ENCODE results near the gene PPIP5K1.

The PPIP5K1 gene

DNA sequence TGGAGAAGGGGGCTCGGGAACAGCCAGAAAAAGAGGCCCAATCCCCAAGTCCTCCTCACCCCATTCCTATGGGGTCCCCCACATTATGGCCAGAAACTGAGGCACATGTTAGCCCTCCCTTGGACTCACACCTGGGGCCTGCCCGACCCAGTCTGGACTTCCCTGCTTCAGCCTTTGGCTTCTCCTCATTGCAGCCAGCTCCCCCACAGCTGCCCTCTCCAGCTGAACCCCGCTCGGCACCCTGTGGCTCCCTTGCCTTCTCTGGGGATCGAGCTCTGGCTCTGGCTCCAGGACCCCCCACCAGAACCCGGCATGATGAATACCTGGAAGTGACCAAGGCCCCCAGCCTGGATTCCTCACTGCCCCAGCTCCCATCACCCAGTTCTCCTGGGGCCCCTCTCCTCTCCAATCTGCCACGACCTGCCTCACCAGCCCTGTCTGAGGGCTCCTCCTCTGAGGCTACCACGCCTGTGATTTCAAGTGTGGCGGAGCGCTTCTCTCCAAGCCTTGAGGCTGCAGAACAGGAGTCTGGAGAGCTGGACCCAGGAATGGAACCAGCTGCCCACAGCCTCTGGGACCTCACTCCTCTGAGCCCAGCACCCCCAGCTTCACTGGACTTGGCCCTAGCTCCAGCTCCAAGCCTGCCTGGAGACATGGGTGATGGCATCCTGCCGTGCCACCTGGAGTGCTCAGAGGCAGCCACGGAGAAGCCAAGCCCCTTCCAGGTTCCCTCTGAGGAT, 62.0 kb downstream of the PPIP5K1 start:
- H3K4me1 ChIP-seq (ENCODE audit: control insufficient read depth in 2 of 2, insufficient read depth in 2 of 2, low read length in 2 of 2), result no peaks in the 10 kb centered on the region
- no peak overlapping the region for H3K9ac ChIP-seq (ENCODE audit: low read depth in 1 of 2, low read length in 2 of 2)
- no peak overlapping the region for H3K4me3 ChIP-seq (ENCODE audit: low read length in 2 of 2)
- no peaks in the 10 kb centered on the region for H3K27me3 ChIP-seq (ENCODE audit: control insufficient read depth in 2 of 2, insufficient read depth in 2 of 2, low read length in 2 of 2)
- no peak overlapping the region for H3K27ac ChIP-seq (ENCODE audit: low read depth in 2 of 2, low read length in 2 of 2)
- no peaks in the 10 kb centered on the region for H3K9me3 ChIP-seq (ENCODE audit: control insufficient read depth in 2 of 2, low read length in 2 of 2)
- H3K36me3 ChIP-seq (ENCODE audit: control insufficient read depth in 2 of 2, insufficient read depth in 2 of 2, low read length in 2 of 2), result peaks cover 0 to 2% of the 10 kb centered on the region in 2 donors

DNA sequence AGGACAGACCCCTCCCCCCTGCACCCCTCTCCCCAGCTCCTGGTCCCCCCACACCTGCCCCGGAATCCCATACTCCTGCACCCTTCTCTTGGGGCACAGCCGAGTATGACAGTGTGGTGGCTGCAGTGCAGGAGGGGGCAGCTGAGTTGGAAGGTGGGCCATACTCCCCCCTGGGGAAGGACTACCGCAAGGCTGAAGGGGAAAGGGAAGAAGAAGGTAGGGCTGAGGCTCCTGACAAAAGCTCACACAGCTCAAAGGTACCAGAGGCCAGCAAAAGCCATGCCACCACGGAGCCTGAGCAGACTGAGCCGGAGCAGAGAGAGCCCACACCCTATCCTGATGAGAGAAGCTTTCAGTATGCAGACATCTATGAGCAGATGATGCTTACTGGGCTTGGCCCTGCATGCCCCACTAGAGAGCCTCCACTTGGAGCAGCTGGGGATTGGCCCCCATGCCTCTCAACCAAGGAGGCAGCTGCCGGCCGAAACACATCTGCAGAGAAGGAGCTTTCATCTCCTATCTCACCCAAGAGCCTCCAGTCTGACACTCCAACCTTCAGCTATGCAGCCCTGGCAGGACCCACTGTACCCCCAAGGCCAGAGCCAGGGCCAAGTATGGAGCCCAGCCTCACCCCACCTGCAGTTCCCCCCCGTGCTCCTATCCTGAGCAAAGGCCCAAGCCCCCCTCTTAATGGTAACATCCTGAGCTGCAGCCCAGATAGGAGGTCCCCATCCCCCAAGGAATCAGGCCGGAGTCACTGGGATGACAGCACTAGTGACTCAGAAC, 62.8 kb downstream of the PPIP5K1 start:
- Histone ChIP-seq H3K4me1 (ENCODE audit: control insufficient read depth in 2 of 2, insufficient read depth in 2 of 2, low read length in 2 of 2) (no peaks in the 10 kb centered on the region), H3K27me3 (ENCODE audit: control insufficient read depth in 2 of 2, insufficient read depth in 2 of 2, low read length in 2 of 2) (no peaks in the 10 kb centered on the region), H3K36me3 (ENCODE audit: control insufficient read depth in 2 of 2, insufficient read depth in 2 of 2, low read length in 2 of 2) (peaks cover 0 to 2% of the 10 kb centered on the region in 2 donors), H3K27ac (ENCODE audit: low read depth in 2 of 2, low read length in 2 of 2) (no peak overlapping the region), H3K9me3 (ENCODE audit: control insufficient read depth in 2 of 2, low read length in 2 of 2) (no peaks in the 10 kb centered on the region), H3K9ac (ENCODE audit: low read depth in 1 of 2, low read length in 2 of 2) (no peak overlapping the region), H3K4me3 (ENCODE audit: low read length in 2 of 2) (no peak overlapping the region)

DNA sequence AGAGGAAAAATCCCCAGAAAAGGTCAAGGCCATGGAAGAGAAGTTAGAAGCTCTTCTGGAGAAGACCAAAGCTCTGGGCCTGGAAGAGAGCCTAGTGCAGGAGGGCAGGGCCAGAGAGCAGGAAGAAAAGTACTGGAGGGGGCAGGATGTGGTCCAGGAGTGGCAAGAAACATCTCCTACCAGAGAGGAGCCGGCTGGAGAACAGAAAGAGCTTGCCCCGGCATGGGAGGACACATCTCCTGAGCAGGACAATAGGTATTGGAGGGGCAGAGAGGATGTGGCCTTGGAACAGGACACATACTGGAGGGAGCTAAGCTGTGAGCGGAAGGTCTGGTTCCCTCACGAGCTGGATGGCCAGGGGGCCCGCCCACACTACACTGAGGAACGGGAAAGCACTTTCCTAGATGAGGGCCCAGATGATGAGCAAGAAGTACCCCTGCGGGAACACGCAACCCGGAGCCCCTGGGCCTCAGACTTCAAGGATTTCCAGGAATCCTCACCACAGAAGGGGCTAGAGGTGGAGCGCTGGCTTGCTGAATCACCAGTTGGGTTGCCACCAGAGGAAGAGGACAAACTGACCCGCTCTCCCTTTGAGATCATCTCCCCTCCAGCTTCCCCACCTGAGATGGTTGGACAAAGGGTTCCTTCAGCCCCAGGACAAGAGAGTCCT, 63.6 kb downstream of the PPIP5K1 start:
- H3K4me1 ChIP-seq (ENCODE audit: control insufficient read depth in 2 of 2, insufficient read depth in 2 of 2, low read length in 2 of 2), result no peaks in the 10 kb centered on the region
- H3K36me3 ChIP-seq (ENCODE audit: control insufficient read depth in 2 of 2, insufficient read depth in 2 of 2, low read length in 2 of 2), result peaks cover 0 to 2% of the 10 kb centered on the region in 2 donors
- no peak overlapping the region for H3K4me3 ChIP-seq (ENCODE audit: low read length in 2 of 2)
- no peak overlapping the region for H3K27ac ChIP-seq (ENCODE audit: low read depth in 2 of 2, low read length in 2 of 2)
- no peaks in the 10 kb centered on the region for H3K9me3 ChIP-seq (ENCODE audit: control insufficient read depth in 2 of 2, low read length in 2 of 2)
- H3K27me3 ChIP-seq (ENCODE audit: control insufficient read depth in 2 of 2, insufficient read depth in 2 of 2, low read length in 2 of 2), result no peaks in the 10 kb centered on the region
- H3K9ac ChIP-seq (ENCODE audit: low read depth in 1 of 2, low read length in 2 of 2), result no peak overlapping the region

DNA sequence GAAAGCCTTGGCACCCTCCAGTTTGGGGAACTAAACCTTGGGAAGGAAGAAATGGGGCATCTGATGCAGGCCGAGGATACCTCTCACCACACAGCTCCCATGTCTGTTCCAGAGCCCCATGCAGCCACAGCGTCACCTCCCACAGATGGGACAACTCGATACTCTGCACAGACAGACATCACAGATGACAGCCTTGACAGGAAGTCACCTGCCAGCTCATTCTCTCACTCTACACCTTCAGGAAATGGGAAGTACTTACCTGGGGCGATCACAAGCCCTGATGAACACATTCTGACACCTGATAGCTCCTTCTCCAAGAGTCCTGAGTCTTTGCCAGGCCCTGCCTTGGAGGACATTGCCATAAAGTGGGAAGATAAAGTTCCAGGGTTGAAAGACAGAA, 64.9 kb downstream of the PPIP5K1 start:
- Histone ChIP-seq H3K27ac (ENCODE audit: low read depth in 2 of 2, low read length in 2 of 2) (no peak overlapping the region), H3K9me3 (ENCODE audit: control insufficient read depth in 2 of 2, low read length in 2 of 2) (no peaks in the 10 kb centered on the region), H3K27me3 (ENCODE audit: control insufficient read depth in 2 of 2, insufficient read depth in 2 of 2, low read length in 2 of 2) (no peaks in the 10 kb centered on the region), H3K4me1 (ENCODE audit: control insufficient read depth in 2 of 2, insufficient read depth in 2 of 2, low read length in 2 of 2) (no peaks in the 10 kb centered on the region), H3K36me3 (ENCODE audit: control insufficient read depth in 2 of 2, insufficient read depth in 2 of 2, low read length in 2 of 2) (peaks cover 0 to 2% of the 10 kb centered on the region in 2 donors), H3K4me3 (ENCODE audit: low read length in 2 of 2) (no peak overlapping the region), H3K9ac (ENCODE audit: low read depth in 1 of 2, low read length in 2 of 2) (no peak overlapping the region)

DNA sequence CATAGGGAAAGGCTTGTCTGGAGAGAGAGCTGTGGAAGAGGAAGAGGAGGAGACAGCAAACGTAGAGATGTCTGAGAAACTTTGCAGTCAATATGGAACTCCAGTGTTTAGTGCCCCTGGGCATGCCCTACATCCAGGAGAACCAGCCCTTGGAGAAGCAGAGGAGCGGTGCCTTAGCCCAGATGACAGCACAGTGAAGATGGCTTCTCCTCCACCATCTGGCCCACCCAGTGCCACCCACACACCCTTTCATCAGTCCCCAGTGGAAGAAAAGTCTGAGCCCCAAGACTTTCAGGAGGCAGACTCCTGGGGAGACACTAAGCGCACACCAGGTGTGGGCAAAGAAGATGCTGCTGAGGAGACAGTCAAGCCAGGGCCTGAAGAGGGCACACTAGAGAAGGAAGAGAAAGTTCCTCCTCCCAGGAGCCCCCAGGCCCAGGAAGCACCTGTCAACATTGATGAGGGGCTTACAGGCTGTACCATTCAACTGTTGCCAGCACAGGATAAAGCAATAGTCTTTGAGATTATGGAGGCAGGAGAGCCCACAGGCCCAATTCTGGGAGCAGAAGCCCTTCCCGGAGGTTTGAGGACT, 65.7 kb downstream of the PPIP5K1 start:
- Histone ChIP-seq H3K4me1 (ENCODE audit: control insufficient read depth in 2 of 2, insufficient read depth in 2 of 2, low read length in 2 of 2) (no peaks in the 10 kb centered on the region), H3K27me3 (ENCODE audit: control insufficient read depth in 2 of 2, insufficient read depth in 2 of 2, low read length in 2 of 2) (no peaks in the 10 kb centered on the region), H3K4me3 (ENCODE audit: low read length in 2 of 2) (no peak overlapping the region), H3K36me3 (ENCODE audit: control insufficient read depth in 2 of 2, insufficient read depth in 2 of 2, low read length in 2 of 2) (peaks cover 0 to 2% of the 10 kb centered on the region in 2 donors), H3K27ac (ENCODE audit: low read depth in 2 of 2, low read length in 2 of 2) (no peak overlapping the region), H3K9me3 (ENCODE audit: control insufficient read depth in 2 of 2, low read length in 2 of 2) (no peaks in the 10 kb centered on the region), H3K9ac (ENCODE audit: low read depth in 1 of 2, low read length in 2 of 2) (no peak overlapping the region)

DNA sequence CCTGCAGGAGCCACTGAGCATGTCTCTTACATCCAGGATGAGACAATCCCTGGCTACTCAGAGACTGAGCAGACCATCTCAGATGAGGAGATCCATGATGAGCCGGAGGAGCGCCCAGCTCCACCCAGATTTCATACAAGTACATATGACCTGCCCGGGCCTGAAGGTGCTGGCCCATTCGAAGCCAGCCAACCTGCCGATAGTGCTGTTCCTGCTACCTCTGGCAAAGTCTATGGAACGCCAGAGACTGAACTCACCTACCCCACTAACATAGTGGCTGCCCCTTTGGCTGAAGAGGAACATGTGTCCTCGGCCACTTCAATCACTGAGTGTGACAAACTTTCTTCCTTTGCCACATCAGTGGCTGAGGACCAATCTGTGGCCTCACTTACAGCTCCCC, 66.4 kb downstream of the PPIP5K1 start:
- Histone ChIP-seq H3K4me1 (ENCODE audit: control insufficient read depth in 2 of 2, insufficient read depth in 2 of 2, low read length in 2 of 2) (peaks cover 0 to 2% of the 10 kb centered on the region in 2 donors), H3K36me3 (ENCODE audit: control insufficient read depth in 2 of 2, insufficient read depth in 2 of 2, low read length in 2 of 2) (peaks cover 0 to 2% of the 10 kb centered on the region in 2 donors), H3K9me3 (ENCODE audit: control insufficient read depth in 2 of 2, low read length in 2 of 2) (no peaks in the 10 kb centered on the region), H3K27ac (ENCODE audit: low read depth in 2 of 2, low read length in 2 of 2) (no peak overlapping the region), H3K9ac (ENCODE audit: low read depth in 1 of 2, low read length in 2 of 2) (no peak overlapping the region), H3K4me3 (ENCODE audit: low read length in 2 of 2) (no peak overlapping the region), H3K27me3 (ENCODE audit: control insufficient read depth in 2 of 2, insufficient read depth in 2 of 2, low read length in 2 of 2) (peaks cover 0 to 3% of the 10 kb centered on the region in 2 donors)

DNA sequence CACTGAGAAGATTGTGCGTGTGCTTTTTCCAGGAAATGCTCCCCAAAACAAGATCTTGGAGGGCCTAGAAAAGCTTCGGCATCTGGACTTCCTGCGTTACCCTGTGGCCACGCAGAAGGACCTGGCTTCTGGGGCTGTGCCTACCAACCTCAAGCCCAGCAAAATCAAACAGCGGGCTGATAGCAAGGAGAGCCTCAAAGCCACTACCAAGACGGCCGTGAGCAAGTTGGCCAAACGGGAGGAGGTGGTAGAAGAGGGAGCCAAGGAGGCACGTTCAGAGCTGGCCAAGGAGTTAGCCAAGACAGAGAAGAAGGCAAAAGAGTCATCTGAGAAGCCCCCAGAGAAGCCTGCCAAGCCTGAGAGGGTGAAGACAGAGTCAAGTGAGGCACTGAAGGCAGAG, 67.8 kb downstream of the PPIP5K1 start:
- Histone ChIP-seq H3K4me1 (ENCODE audit: control insufficient read depth in 2 of 2, insufficient read depth in 2 of 2, low read length in 2 of 2) (peaks cover 0 to 8% of the 10 kb centered on the region in 2 donors), H3K9me3 (ENCODE audit: control insufficient read depth in 2 of 2, low read length in 2 of 2) (no peaks in the 10 kb centered on the region), H3K9ac (ENCODE audit: low read depth in 1 of 2, low read length in 2 of 2) (no peak overlapping the region), H3K27ac (ENCODE audit: low read depth in 2 of 2, low read length in 2 of 2) (no peak overlapping the region), H3K36me3 (ENCODE audit: control insufficient read depth in 2 of 2, insufficient read depth in 2 of 2, low read length in 2 of 2) (peaks cover 0 to 2% of the 10 kb centered on the region in 2 donors), H3K27me3 (ENCODE audit: control insufficient read depth in 2 of 2, insufficient read depth in 2 of 2, low read length in 2 of 2) (peaks cover 0 to 5% of the 10 kb centered on the region in 2 donors), H3K4me3 (ENCODE audit: low read length in 2 of 2) (no peak overlapping the region)

DNA sequence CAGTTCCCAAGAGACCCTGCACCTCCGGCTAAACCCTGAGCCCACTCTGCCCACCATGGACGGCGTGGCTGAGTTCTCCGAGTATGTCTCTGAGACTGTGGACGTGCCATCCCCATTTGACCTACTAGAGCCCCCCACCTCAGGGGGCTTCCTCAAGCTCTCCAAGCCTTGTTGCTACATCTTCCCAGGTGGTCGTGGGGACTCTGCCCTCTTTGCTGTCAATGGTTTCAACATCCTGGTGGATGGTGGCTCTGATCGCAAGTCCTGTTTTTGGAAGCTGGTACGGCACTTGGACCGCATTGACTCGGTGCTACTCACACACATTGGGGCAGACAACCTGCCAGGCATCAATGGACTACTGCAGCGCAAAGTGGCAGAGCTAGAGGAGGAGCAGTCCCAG, 68.6 kb downstream of the PPIP5K1 start:
- no peak overlapping the region for H3K4me3 ChIP-seq (ENCODE audit: low read length in 2 of 2)
- H3K36me3 ChIP-seq (ENCODE audit: control insufficient read depth in 2 of 2, insufficient read depth in 2 of 2, low read length in 2 of 2), result peaks cover 0 to 2% of the 10 kb centered on the region in 2 donors
- peaks cover 0 to 5% of the 10 kb centered on the region in 2 donors for H3K27me3 ChIP-seq (ENCODE audit: control insufficient read depth in 2 of 2, insufficient read depth in 2 of 2, low read length in 2 of 2)
- peaks cover 2 to 14% of the 10 kb centered on the region in 2 donors for H3K4me1 ChIP-seq (ENCODE audit: control insufficient read depth in 2 of 2, insufficient read depth in 2 of 2, low read length in 2 of 2)
- H3K9ac ChIP-seq (ENCODE audit: low read depth in 1 of 2, low read length in 2 of 2), result no peak overlapping the region
- no peak overlapping the region for H3K27ac ChIP-seq (ENCODE audit: low read depth in 2 of 2, low read length in 2 of 2)
- no peaks in the 10 kb centered on the region for H3K9me3 ChIP-seq (ENCODE audit: control insufficient read depth in 2 of 2, low read length in 2 of 2)

DNA sequence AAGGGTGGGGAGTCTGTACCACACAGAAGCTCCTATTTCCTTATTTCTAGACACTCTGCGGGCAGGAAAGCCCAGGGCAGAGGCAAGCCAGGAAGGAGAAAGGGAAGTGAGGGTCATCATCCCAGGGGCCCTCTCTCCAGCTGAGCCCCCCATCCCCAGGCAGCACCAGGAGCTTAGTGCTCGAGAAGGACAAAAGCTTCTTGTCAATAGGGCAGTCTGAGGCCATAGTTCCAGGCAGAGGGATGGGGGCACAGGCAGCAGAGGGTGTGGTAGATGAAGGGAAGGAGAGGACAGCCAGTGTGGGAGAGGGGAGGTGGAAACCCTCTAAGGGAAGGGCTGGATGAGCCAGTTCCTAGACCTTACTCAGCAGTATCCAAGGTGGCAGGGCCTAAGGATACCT, 69.9 kb downstream of the PPIP5K1 start:
- no peak overlapping the region for H3K27ac ChIP-seq (ENCODE audit: low read depth in 2 of 2, low read length in 2 of 2)
- H3K9ac ChIP-seq (ENCODE audit: low read depth in 1 of 2, low read length in 2 of 2), result no peak overlapping the region
- no peaks in the 10 kb centered on the region for H3K9me3 ChIP-seq (ENCODE audit: control insufficient read depth in 2 of 2, low read length in 2 of 2)
- peaks cover 2 to 17% of the 10 kb centered on the region in 2 donors for H3K4me1 ChIP-seq (ENCODE audit: control insufficient read depth in 2 of 2, insufficient read depth in 2 of 2, low read length in 2 of 2)
- H3K36me3 ChIP-seq (ENCODE audit: control insufficient read depth in 2 of 2, insufficient read depth in 2 of 2, low read length in 2 of 2), result peaks cover 0 to 1% of the 10 kb centered on the region in 2 donors
- peaks cover 0 to 5% of the 10 kb centered on the region in 2 donors for H3K27me3 ChIP-seq (ENCODE audit: control insufficient read depth in 2 of 2, insufficient read depth in 2 of 2, low read length in 2 of 2)
- H3K4me3 ChIP-seq (ENCODE audit: low read length in 2 of 2), result no peak overlapping the region
